ENCODE results near the gene MAGI2.

- TF ChIP-seq, protein P1, sequence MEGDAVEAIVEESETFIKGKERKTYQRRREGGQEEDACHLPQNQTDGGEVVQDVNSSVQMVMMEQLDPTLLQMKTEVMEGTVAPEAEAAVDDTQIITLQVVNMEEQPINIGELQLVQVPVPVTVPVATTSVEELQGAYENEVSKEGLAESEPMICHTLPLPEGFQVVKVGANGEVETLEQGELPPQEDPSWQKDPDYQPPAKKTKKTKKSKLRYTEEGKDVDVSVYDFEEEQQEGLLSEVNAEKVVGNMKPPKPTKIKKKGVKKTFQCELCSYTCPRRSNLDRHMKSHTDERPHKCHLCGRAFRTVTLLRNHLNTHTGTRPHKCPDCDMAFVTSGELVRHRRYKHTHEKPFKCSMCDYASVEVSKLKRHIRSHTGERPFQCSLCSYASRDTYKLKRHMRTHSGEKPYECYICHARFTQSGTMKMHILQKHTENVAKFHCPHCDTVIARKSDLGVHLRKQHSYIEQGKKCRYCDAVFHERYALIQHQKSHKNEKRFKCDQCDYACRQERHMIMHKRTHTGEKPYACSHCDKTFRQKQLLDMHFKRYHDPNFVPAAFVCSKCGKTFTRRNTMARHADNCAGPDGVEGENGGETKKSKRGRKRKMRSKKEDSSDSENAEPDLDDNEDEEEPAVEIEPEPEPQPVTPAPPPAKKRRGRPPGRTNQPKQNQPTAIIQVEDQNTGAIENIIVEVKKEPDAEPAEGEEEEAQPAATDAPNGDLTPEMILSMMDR (conservative IDR thresholded peaks at IDR 0.05; ENCODE audit: low read depth, low read length), result no peak
- no peak for TF ChIP-seq EZH2 (IDR thresholded peaks at IDR 0.05; ENCODE audit: borderline replicate concordance, low read depth, low read length, poor library complexity, severe bottlenecking)
Measured at GRCh38 chr7:78367280-78367773, 1086.1 kb downstream of the MAGI2 start.

All from A673 (cell line).